Amniotic epithelial cell (primary cell): Measurements from ENCODE around the gene VCL.
A peak's percentile ranks its signal among the peaks of the same experiment; 100 is the strongest.

ENCODE experiments used
- DNase-seq: peaks from one replicate; pipeline ENCODE4 v3.0.0-alpha.2; 2010; ENCODE audit warnings: low read depth

VCL gene

GRCh38 chr10:74077416-74077815 is 79.5 kb downstream of the VCL start:
- DNase-seq = no peak

GRCh38 chr10:74078037-74078436 is 80.1 kb downstream of the VCL start:
- DNase-seq = peak; percentile 78

- DNase-seq = no peak
Measured at GRCh38 chr10:74079028-74079935, 81.4 kb downstream of the VCL start.

GRCh38 chr10:74079936-74080590 is 82.1 kb downstream of the VCL start:
- no peak for DNase-seq

- peak; percentile 57 for DNase-seq
Measured at GRCh38 chr10:74081192-74081803, 83.4 kb downstream of the VCL start.

- no peak for DNase-seq
Measured at GRCh38 chr10:74081941-74082718, 84.2 kb downstream of the VCL start.

GRCh38 chr10:74083304-74083703 is 85.4 kb downstream of the VCL start:
- peak; percentile 62 for DNase-seq

GRCh38 chr10:74084955-74085354 is 87.0 kb downstream of the VCL start:
- DNase-seq = no peak

GRCh38 chr10:74086317-74086716 is 88.4 kb downstream of the VCL start:
- DNase-seq = no peak

- DNase-seq = no peak
Measured at GRCh38 chr10:74088722-74089121, 90.8 kb downstream of the VCL start.

GRCh38 chr10:74092372-74092771 is 94.5 kb downstream of the VCL start:
- DNase-seq = peak; percentile 42

GRCh38 chr10:74093530-74094164 is 95.7 kb downstream of the VCL start:
- no peak for DNase-seq

GRCh38 chr10:74094231-74094630 is 96.3 kb downstream of the VCL start:
- no peak for DNase-seq

GRCh38 chr10:74096777-74097176 is 98.9 kb downstream of the VCL start:
- DNase-seq = no peak

- no peak for DNase-seq
Measured at GRCh38 chr10:74097776-74098175, 99.9 kb downstream of the VCL start.

GRCh38 chr10:74099420-74099819 is 101.5 kb downstream of the VCL start:
- DNase-seq = no peak

GRCh38 chr10:74099836-74100235 is 101.9 kb downstream of the VCL start:
- DNase-seq = no peak

- DNase-seq = no peak
Measured at GRCh38 chr10:74103560-74104258, 105.8 kb downstream of the VCL start.

GRCh38 chr10:74104480-74104879 is 106.6 kb downstream of the VCL start:
- DNase-seq = no peak

GRCh38 chr10:74104996-74105395 is 107.1 kb downstream of the VCL start:
- DNase-seq = no peak

- no peak for DNase-seq
Measured at GRCh38 chr10:74107391-74107790, 109.5 kb downstream of the VCL start.
